Measurements from ENCODE around the gene GALNT15.
A peak's percentile ranks its signal among the peaks of the same experiment; 100 is the strongest.

The GALNT15 gene

GRCh38 chr3:16189201-16189600 is 14.7 kb downstream of the GALNT15 start:
- DNase-seq: no peak

- no peak for DNase-seq
Observed at GRCh38 chr3:16190704-16191103, 16.2 kb downstream of the GALNT15 start.

- DNase-seq: no peak
Observed at GRCh38 chr3:16191591-16191990, 17.1 kb downstream of the GALNT15 start.

- DNase-seq: no peak
Observed at GRCh38 chr3:16192176-16192811, 17.8 kb downstream of the GALNT15 start.

GRCh38 chr3:16198427-16198826 is 23.9 kb downstream of the GALNT15 start:
- DNase-seq: no peak

GRCh38 chr3:16199769-16200168 is 25.3 kb downstream of the GALNT15 start:
- DNase-seq: no peak

GRCh38 chr3:16200411-16200810 is 25.9 kb downstream of the GALNT15 start:
- no peak for DNase-seq

GRCh38 chr3:16203031-16203430 is 28.6 kb downstream of the GALNT15 start:
- peak; percentile 21 for DNase-seq

- DNase-seq: no peak
Observed at GRCh38 chr3:16203671-16204629, 29.5 kb downstream of the GALNT15 start.

GRCh38 chr3:16204751-16205150 is 30.3 kb downstream of the GALNT15 start:
- no peak for DNase-seq

GRCh38 chr3:16205156-16205870 is 30.8 kb downstream of the GALNT15 start:
- no peak for DNase-seq

- no peak for DNase-seq
Observed at GRCh38 chr3:16207031-16207430, 32.6 kb downstream of the GALNT15 start.

- DNase-seq: no peak
Observed at GRCh38 chr3:16211176-16211904, 36.9 kb downstream of the GALNT15 start.

- no peak for DNase-seq
Observed at GRCh38 chr3:16214366-16214765, 39.9 kb downstream of the GALNT15 start.

GRCh38 chr3:16216373-16216935 is 42.0 kb downstream of the GALNT15 start:
- no peak for DNase-seq

- DNase-seq: no peak
Observed at GRCh38 chr3:16219777-16220176, 45.3 kb downstream of the GALNT15 start.

- no peak for DNase-seq
Observed at GRCh38 chr3:16221990-16222389, 47.5 kb downstream of the GALNT15 start.

- no peak for DNase-seq
Observed at GRCh38 chr3:16222547-16222946, 48.1 kb downstream of the GALNT15 start.

GRCh38 chr3:16224325-16224724 is 49.8 kb downstream of the GALNT15 start:
- DNase-seq: no peak

- no peak for DNase-seq
Observed at GRCh38 chr3:16227566-16227965, 53.1 kb downstream of the GALNT15 start.

- DNase-seq: no peak
Observed at GRCh38 chr3:16229681-16230080, 55.2 kb downstream of the GALNT15 start.

- no peak for DNase-seq
Observed at GRCh38 chr3:16231983-16232382, 57.5 kb downstream of the GALNT15 start.

All from NCI-H226 (cell line).